Activated CD8-positive, alpha-beta memory T cell treated with anti-CD3 and anti-CD28 coated beads for 1 hour (primary cell): ENCODE data around the gene SIX5.

ENCODE experiments used
- DNase-seq, 2 donors: peaks; one replicate each; pipeline ENCODE4 v3.0.0-alpha.2; 2020; ENCODE audit warnings: low read depth in 1 of 2; ENCODE audit errors: extremely low read depth in 1 of 2

The SIX5 gene

GRCh38 chr19:45793178-45793564 is 24.1 kb upstream of the SIX5 start:
- no peak for DNase-seq

- DNase-seq, result peak; percentile 99
Measured at GRCh38 chr19:45792470-45793177, 23.6 kb upstream of the SIX5 start, which contains the start of gene DMWD. Gene DMWD (minus strand): TSS chr19:45792845. CDS start chr19:45792756, 89 bp downstream.

GRCh38 chr19:45791744-45792469 is 22.9 kb upstream of the SIX5 start:
- no peak for DNase-seq

- no peak for DNase-seq
Measured at GRCh38 chr19:45790942-45791341, 21.9 kb upstream of the SIX5 start.

- no peak for DNase-seq
Measured at GRCh38 chr19:45789035-45789786, 20.2 kb upstream of the SIX5 start.

GRCh38 chr19:45786533-45786894 is 17.5 kb upstream of the SIX5 start:
- DNase-seq, result no peak

GRCh38 chr19:45785781-45786532 is 16.9 kb upstream of the SIX5 start:
- no peak for DNase-seq

GRCh38 chr19:45785097-45785496 is 16.0 kb upstream of the SIX5 start:
- DNase-seq, result no peak

GRCh38 chr19:45784096-45784495 is 15.0 kb upstream of the SIX5 start:
- DNase-seq, result no peak

GRCh38 chr19:45782820-45783785 is 14.1 kb upstream of the SIX5 start:
- no peak for DNase-seq

- DNase-seq, result no peak
Measured at GRCh38 chr19:45782162-45782691, 13.2 kb upstream of the SIX5 start, which contains the start of gene DMPK. Gene DMPK (minus strand): TSS chr19:45782490. CDS start chr19:45782352, 138 bp downstream.

- no peak for DNase-seq
Measured at GRCh38 chr19:45781214-45782161, 12.4 kb upstream of the SIX5 start.

- DNase-seq, result no peak
Measured at GRCh38 chr19:45780448-45781213, 11.6 kb upstream of the SIX5 start.

- no peak for DNase-seq
Measured at GRCh38 chr19:45780146-45780447, 11.0 kb upstream of the SIX5 start.

- DNase-seq, result peak; percentile 40 to 58
Measured at GRCh38 chr19:45779231-45780145, 10.4 kb upstream of the SIX5 start.

GRCh38 chr19:45778010-45778661 is 9.1 kb upstream of the SIX5 start:
- DNase-seq, result no peak
